Left forelimb (tissue), 1 donor: Measurements from ENCODE around the gene CD226.

Experiments used
- DNase-seq: peaks from one replicate; pipeline ENCODE4 v3.0.0-alpha.2; 2018; ENCODE audit warnings: low spot score

Gene CD226

DNA sequence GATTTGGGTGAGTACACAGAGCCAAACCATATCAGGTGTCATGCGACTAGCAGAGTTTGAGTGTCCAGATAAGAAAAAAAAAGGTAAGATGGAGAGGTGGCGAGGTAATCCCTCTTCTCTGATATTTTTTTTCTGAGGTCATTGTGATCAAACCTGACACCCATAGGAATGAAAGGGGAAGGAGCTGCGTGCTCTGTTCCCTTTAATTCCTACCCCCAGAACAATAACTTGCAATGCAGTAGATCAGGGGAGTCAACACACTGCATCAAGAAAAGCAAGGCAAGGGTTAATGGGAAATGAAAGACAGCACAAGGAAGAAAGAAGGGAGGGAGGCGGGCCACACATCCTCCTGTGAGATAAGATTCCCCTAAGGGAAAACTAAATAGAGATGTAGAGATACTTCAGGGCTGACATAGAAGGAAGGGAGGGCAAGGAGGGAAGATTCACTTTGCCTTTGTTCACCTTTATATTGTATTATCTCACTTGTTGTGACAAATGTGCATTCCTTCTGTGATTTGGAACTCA, 132.8 kb downstream of the CD226 start:
- no peak for DNase-seq

DNA sequence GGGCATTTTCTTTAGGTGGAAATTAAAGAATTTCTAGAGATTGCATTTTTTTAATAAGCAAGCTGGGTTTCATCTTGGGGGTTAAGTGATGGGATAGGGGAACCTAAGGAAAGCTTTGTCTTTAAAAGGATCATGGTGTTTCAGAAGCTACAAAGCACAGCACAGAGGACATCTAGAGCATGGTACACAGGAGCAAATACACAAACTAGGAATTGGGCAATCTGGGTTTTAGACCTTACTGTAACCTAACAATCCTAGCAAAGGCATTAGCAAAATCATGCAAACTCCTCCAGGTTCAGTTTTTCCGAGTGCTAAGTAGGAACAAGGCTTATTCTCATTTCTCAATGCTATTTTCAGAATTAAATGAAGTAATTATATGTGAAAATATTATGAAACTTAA, 134.1 kb downstream of the CD226 start:
- no peak for DNase-seq

DNA sequence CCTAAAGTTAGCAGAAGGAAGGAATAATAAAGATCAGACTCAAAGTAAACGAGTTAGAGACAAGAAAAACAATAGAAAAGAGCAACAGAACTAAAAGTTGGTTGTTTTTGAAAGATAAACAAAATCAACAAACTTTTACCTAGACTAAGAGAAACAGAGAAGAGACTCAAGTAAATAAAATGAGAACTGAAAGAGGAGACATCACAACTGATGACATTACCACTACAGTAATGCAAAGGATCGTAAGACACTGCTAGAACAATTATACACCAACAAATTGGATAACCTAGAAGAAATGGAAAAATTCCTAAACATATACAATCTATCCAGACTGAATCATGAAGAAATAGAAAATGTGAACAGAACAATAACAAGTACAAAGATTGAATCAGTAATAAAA, 139.3 kb downstream of the CD226 start:
- DNase-seq = no peak

DNA sequence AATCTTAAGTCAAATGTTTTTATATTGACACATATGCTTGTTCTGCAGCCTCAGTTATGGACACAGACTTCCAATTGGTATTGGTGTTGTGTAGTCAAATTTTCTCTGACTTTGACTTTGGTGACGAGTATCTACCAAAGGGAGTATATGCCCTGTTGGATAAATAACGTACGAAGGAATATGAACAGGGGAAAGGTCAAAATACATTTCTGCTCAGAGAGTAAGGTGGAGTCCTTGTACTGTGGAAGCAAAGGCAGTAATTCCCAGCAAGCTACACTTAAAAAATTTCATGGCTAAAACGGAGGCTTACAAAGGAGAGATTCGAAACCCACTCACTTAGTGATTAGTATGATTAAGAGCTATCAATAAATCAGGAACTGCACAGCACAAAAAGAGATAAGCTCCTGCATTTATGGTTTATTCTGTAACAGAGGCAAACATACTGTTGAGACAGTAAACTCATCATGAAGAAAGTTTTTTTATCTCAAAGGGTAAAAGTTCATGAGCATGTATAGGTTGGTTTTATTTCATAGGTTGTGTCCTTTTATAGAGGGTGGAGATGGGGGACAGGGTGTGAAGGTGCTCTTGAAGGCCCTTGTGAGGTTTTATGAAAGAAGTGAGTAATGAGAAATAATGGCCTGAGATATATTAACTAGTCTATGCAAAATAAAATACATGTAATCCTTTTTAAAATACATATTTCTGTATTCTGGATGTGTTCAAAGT, 142.7 kb downstream of the CD226 start:
- DNase-seq = no peak
